ENCODE results near the gene PITX1.

Gene PITX1

DNA sequence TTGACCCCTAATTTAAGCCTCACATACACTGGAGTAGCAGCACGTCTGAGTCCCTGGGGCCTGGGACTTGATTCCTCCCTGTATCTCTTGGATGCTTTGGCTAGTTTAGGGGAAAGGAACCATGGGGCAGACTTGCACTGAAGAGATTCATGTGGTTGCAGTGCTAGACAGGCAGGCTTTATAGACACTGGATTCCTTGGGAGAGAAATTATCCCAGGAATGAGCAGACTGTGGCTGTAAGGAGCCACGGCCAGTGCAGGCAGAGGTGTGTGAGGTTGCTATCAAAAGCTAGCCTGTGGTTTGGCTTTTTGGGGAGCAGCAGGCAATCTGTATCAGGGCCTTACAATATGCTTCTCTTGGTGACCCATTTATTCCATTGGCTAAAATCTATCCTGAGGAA lies 20.5 kb upstream of the PITX1 start:
- TF ChIP-seq ZFP30 (CRISPR knock-in tag; IDR thresholded peaks at IDR 0.05) (no peak), ESRRG (CRISPR knock-in tag; IDR thresholded peaks at IDR 0.05) (no peak), ZNF8 (CRISPR knock-in tag; IDR thresholded peaks at IDR 0.05) (no peak), ZFP3 (CRISPR knock-in tag; IDR thresholded peaks at IDR 0.05) (no peak), ISL1 (CRISPR knock-in tag; IDR thresholded peaks at IDR 0.05) (no peak), PPARA (CRISPR knock-in tag; IDR thresholded peaks at IDR 0.05; ENCODE audit: borderline replicate concordance) (no peak), ZC3H10 (CRISPR knock-in tag; IDR thresholded peaks at IDR 0.05) (no peak)
- no peak for ATAC-seq

DNA sequence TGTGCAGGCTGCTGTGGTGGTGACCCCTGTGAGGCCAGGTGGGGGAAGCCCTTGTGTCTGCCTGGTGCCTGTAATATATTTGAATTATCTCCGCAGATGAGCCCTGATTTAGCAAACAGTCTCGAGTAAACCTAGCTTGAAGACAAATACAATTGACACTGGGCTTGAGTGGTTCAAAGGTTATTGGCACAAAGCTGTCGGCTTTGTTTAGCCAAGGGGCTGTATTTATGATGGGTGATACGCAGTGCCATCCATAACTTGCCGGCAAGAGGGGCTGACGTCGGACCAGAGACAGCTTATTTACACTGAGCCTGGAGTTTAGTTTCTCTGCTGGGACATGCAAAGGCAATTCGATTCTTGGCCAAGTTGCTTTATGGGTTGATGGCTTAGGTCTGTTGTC lies 20.0 kb upstream of the PITX1 start:
- no peak for TF ChIP-seq ZNF8 (CRISPR knock-in tag; IDR thresholded peaks at IDR 0.05)
- TF ChIP-seq, protein P1, sequence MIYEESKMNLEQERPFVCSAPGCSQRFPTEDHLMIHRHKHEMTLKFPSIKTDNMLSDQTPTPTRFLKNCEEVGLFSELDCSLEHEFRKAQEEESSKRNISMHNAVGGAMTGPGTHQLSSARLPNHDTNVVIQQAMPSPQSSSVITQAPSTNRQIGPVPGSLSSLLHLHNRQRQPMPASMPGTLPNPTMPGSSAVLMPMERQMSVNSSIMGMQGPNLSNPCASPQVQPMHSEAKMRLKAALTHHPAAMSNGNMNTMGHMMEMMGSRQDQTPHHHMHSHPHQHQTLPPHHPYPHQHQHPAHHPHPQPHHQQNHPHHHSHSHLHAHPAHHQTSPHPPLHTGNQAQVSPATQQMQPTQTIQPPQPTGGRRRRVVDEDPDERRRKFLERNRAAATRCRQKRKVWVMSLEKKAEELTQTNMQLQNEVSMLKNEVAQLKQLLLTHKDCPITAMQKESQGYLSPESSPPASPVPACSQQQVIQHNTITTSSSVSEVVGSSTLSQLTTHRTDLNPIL (CRISPR knock-in tag; IDR thresholded peaks at IDR 0.05; ENCODE audit: low read depth) = no peak
- TF ChIP-seq, protein P2, sequence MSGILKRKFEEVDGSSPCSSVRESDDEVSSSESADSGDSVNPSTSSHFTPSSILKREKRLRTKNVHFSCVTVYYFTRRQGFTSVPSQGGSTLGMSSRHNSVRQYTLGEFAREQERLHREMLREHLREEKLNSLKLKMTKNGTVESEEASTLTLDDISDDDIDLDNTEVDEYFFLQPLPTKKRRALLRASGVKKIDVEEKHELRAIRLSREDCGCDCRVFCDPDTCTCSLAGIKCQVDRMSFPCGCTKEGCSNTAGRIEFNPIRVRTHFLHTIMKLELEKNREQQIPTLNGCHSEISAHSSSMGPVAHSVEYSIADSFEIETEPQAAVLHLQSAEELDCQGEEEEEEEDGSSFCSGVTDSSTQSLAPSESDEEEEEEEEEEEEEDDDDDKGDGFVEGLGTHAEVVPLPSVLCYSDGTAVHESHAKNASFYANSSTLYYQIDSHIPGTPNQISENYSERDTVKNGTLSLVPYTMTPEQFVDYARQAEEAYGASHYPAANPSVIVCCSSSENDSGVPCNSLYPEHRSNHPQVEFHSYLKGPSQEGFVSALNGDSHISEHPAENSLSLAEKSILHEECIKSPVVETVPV (CRISPR knock-in tag; IDR thresholded peaks at IDR 0.05) = no peak
- no peak for TF ChIP-seq ESRRG (CRISPR knock-in tag; IDR thresholded peaks at IDR 0.05)
- TF ChIP-seq POU6F1 (CRISPR knock-in tag; IDR thresholded peaks at IDR 0.05; ENCODE audit: borderline replicate concordance, low read depth) = no peak
- TF ChIP-seq ZFP30 (CRISPR knock-in tag; IDR thresholded peaks at IDR 0.05) = no peak
- TF ChIP-seq GLIS3 (CRISPR knock-in tag; IDR thresholded peaks at IDR 0.05) = no peak
- no peak for ATAC-seq

GRCh38 chr5:135053278-135053677 lies 19.2 kb upstream of the PITX1 start:
- TF ChIP-seq CSDC2 (CRISPR knock-in tag; IDR thresholded peaks at IDR 0.05) (no peak), BACH2 (CRISPR knock-in tag; IDR thresholded peaks at IDR 0.05; ENCODE audit: borderline replicate concordance) (no peak), ZNF8 (CRISPR knock-in tag; IDR thresholded peaks at IDR 0.05) (no peak), ESRRG (CRISPR knock-in tag; IDR thresholded peaks at IDR 0.05) (no peak), OSR1 (CRISPR knock-in tag; IDR thresholded peaks at IDR 0.05) (no peak), RARB (CRISPR knock-in tag; IDR thresholded peaks at IDR 0.05) (no peak), ZFP3 (CRISPR knock-in tag; IDR thresholded peaks at IDR 0.05) (no peak), TSHZ2 (CRISPR knock-in tag; IDR thresholded peaks at IDR 0.05) (no peak), ISL1 (CRISPR knock-in tag; IDR thresholded peaks at IDR 0.05) (no peak), SNAI2 (CRISPR knock-in tag; IDR thresholded peaks at IDR 0.05) (no peak), TCF4 (CRISPR knock-in tag; IDR thresholded peaks at IDR 0.05; ENCODE audit: borderline replicate concordance) (no peak), POU6F1 (CRISPR knock-in tag; IDR thresholded peaks at IDR 0.05; ENCODE audit: borderline replicate concordance, low read depth) (no peak), ZNF565 (CRISPR knock-in tag; conservative IDR thresholded peaks at IDR 0.05; ENCODE audit: low read depth) (no peak)
- TF ChIP-seq, protein P1 (CRISPR knock-in tag; IDR thresholded peaks at IDR 0.05; ENCODE audit: low read depth) = no peak
- TF ChIP-seq, protein P3, sequence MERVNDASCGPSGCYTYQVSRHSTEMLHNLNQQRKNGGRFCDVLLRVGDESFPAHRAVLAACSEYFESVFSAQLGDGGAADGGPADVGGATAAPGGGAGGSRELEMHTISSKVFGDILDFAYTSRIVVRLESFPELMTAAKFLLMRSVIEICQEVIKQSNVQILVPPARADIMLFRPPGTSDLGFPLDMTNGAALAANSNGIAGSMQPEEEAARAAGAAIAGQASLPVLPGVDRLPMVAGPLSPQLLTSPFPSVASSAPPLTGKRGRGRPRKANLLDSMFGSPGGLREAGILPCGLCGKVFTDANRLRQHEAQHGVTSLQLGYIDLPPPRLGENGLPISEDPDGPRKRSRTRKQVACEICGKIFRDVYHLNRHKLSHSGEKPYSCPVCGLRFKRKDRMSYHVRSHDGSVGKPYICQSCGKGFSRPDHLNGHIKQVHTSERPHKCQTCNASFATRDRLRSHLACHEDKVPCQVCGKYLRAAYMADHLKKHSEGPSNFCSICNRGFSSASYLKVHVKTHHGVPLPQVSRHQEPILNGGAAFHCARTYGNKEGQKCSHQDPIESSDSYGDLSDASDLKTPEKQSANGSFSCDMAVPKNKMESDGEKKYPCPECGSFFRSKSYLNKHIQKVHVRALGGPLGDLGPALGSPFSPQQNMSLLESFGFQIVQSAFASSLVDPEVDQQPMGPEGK (CRISPR knock-in tag; IDR thresholded peaks at IDR 0.05; ENCODE audit: borderline replicate concordance) = no peak
- TF ChIP-seq, protein P2 (CRISPR knock-in tag; IDR thresholded peaks at IDR 0.05) = no peak
- ATAC-seq = no peak
